ENCODE measurements around the gene RANGRF. TPM values are rescaled to one million over a fixed set of nuclear protein-coding genes. Genes with fewer than 3 reads are reported as not detected.
A peak's percentile ranks its signal among the peaks of the same experiment; 100 is the strongest.

The RANGRF gene
- total RNA-seq, 6 experiments from 2014 or later, result 4.7 to 9.5 (median 6.8) TPM

DNA sequence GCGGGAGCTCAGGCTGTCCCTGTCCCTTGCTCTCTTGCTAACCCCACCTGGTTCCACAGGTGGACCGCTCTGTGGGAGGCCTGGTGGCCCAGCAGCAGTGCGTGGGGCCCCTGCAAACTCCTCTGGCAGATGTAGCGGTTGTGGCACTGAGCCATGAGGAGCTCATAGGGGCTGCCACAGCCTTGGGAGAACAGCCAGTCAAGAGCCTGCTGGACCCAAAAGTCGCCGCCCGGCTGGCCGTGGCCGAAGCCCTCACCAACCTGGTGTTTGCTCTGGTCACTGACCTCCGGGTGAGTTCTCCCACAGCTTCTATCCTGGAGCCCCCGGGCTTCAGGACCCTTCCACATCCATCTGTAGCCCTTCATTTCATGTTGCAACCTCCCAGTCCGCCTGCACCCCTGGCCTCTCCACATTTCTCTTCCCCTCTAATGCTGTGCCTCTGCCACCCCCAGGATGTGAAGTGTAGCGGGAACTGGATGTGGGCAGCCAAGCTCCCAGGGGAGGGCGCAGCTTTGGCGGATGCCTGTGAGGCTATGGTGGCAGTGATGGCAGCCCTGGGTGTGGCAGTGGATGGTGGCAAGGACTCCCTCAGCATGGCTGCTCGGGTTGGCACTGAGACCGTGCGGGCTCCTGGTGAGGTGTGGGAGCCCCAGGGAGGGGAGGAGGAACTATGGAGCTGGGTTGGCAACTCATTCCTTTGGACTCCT, 23.5 kb upstream of the RANGRF start:
- no peak overlapping the region for H3K27ac ChIP-seq
- no peak overlapping the region for H3K4me3 ChIP-seq
- ATAC-seq (no peak), DNase-seq (no peak)
- peaks cover 0 to 9% (median 6%) of the 10 kb centered on the region in 4 donors for H3K36me3 ChIP-seq
- TF ChIP-seq CTCF (IDR thresholded peaks at IDR 0.05) (no peak), POLR2A (IDR thresholded peaks at IDR 0.05) (no peak)
- WGBS (ENCODE audit: insufficient coverage, low coverage, low lambda C conversion rate, missing lambda C conversion rate), result 83% methylated on average over 1 of the region's 18 CpGs
- intact Hi-C loops (cut with DNase I), result no loop called here
- no peaks in the 10 kb centered on the region for H3K9me3 ChIP-seq
- H3K27me3 ChIP-seq, result no peaks in the 10 kb centered on the region
- no peaks in the 10 kb centered on the region for H3K4me1 ChIP-seq

- DNase-seq, result no peak
- intact Hi-C loops (cut with DNase I), result no loop called here
- Histone ChIP-seq H3K27me3 (no peaks in the 10 kb centered on the region), H3K9me3 (no peaks in the 10 kb centered on the region), H3K27ac (no peak overlapping the region), H3K4me3 (no peak overlapping the region), H3K4me1 (no peaks in the 10 kb centered on the region), H3K36me3 (peaks cover 0 to 8% (median 3%) of the 10 kb centered on the region in 4 donors)
- TF ChIP-seq POLR2A (IDR thresholded peaks at IDR 0.05), result no peak
- no peak for TF ChIP-seq CTCF (IDR thresholded peaks at IDR 0.05)
- no peak for ATAC-seq
- WGBS (ENCODE audit: insufficient coverage, low coverage, low lambda C conversion rate, missing lambda C conversion rate), result 91% methylated on average over 12 of the region's 29 CpGs
Measured at GRCh38 chr17:8266648-8267479, 21.6 kb upstream of the RANGRF start.

DNA sequence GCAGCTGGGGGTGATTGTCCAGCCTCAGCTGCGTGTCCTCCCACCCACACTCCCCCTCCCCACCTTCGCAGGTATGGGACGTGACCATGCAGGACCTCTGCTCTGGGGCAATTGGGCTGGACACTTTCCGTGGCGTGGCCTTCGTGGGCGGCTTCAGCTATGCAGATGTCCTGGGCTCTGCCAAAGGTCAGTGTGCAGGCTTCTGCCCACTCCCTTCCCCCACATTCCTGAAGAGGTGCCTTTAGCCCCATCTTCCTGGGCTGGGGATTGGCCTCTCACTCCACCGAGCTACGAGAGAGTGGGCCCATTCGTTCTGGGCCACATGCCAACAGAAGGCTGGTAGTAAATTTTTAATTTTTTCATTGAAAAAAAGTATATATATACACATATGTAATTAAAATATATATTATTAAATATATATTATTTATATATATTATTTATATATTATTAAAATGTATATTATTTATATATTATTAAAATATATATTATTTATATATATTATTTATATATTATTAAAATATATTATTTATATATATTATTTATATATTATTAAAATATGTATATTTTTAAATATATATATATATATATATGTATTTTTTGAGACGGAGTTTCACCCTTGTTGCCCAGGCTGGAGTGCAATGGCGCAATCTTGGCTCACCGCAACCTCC, 20.9 kb upstream of the RANGRF start:
- DNase-seq (no peak), ATAC-seq (no peak)
- Histone ChIP-seq H3K27ac (no peak overlapping the region), H3K36me3 (peaks cover 0 to 8% (median 3%) of the 10 kb centered on the region in 4 donors), H3K4me3 (no peak overlapping the region), H3K27me3 (no peaks in the 10 kb centered on the region), H3K9me3 (no peaks in the 10 kb centered on the region), H3K4me1 (no peaks in the 10 kb centered on the region)
- WGBS (ENCODE audit: insufficient coverage, low coverage, low lambda C conversion rate, missing lambda C conversion rate), result 78% methylated on average over 6 of the region's 13 CpGs
- intact Hi-C loops (cut with DNase I), result no loop called here
- TF ChIP-seq CTCF (IDR thresholded peaks at IDR 0.05) (no peak), POLR2A (IDR thresholded peaks at IDR 0.05) (no peak)

DNA sequence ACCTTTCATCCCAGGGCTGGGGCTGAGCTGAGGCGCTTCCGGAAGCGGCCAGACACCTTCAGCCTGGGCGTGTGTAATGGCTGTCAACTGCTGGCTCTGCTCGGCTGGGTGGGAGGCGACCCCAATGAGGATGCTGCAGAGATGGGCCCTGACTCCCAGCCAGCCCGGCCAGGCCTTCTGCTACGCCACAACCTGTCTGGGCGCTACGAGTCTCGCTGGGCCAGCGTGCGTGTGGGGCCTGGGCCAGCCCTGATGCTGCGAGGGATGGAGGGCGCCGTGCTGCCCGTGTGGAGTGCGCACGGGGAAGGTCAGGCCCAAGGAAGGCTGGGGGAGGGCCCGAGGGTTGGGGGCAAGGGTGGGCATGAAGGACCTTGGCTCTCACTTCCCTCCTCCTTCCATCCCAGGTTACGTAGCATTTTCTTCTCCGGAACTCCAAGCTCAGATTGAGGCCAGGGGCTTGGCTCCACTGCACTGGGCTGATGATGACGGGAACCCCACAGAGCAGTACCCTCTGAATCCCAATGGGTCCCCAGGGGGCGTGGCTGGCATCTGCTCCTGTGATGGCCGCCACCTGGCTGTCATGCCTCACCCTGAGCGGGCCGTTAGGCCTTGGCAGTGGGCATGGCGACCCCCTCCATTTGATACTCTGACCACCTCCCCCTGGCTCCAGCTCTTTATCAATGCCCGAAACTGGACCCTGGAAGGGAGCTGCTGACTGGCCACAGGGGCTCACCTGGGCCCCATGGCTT, 19.7 kb upstream of the RANGRF start:
- DNase-seq, result no peak
- 100% methylated on average over 1 of the region's 29 CpGs for WGBS (ENCODE audit: insufficient coverage, low coverage, low lambda C conversion rate, missing lambda C conversion rate)
- TF ChIP-seq CTCF (IDR thresholded peaks at IDR 0.05) (no peak), POLR2A (IDR thresholded peaks at IDR 0.05) (no peak)
- H3K9me3 ChIP-seq, result no peaks in the 10 kb centered on the region
- no peaks in the 10 kb centered on the region for H3K27me3 ChIP-seq
- peak in 1 of 4 donors; percentile 6 for ATAC-seq
- no peak overlapping the region for H3K27ac ChIP-seq
- H3K36me3 ChIP-seq, result peaks cover 0 to 5% (median 0%) of the 10 kb centered on the region in 4 donors
- intact Hi-C loops (cut with DNase I), result no loop called here
- H3K4me1 ChIP-seq, result peaks cover 0 to 7% (median 0%) of the 10 kb centered on the region in 4 donors
- no peak overlapping the region for H3K4me3 ChIP-seq

Data from right lobe of liver (tissue), 6 donors.